ENCODE data around the gene ZSCAN12.

DNA sequence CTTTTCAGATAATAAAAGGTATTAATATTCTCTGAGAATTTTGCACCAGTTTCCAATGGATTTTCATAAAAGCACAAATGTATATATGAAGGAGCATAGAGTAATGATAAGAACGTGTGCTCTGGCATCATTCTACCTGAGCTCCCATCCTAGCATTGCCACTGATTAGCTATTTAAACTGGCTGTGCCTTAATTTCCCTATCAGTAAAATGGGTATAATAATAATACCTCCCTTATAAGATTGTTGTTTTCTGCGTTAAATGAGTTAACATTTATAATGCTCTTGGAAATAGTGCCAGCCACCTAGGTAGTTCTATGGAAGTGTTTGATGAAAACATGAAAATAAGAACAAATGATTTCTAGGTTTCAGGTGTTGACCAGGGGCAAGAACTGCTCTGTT is 38.6 kb downstream of the ZSCAN12 start:
- TF ChIP-seq CTCF (IDR thresholded peaks at IDR 0.05) (no peak), POLR2AphosphoS5 (IDR thresholded peaks at IDR 0.05) (no peak), POLR2A (IDR thresholded peaks at IDR 0.05) (no peak)
